IMR-90 (cell line): ENCODE results near the gene ZCCHC14. TPM values are rescaled to one million over a fixed set of nuclear protein-coding genes. Genes with fewer than 3 reads are reported as not detected.
A peak's percentile ranks its signal among the peaks of the same experiment; 100 is the strongest.

ENCODE experiments used
- ATAC-seq: fragments of 200-7000 bp; cut with Tn5 transposase; 2 replicates; pipeline ENCODE4 v1.9.1; 2020; ENCODE audit warnings: low read depth, mild to moderate bottlenecking, moderate library complexity
- BruUV-seq: library from RNA; stranded (reverse); fragments of 400-500 nt; replicated peaks from 2 replicates; lab custom pipeline; 2021; lab: Mats Ljungman, UMichigan
- CTCF ChIA-PET: fragments of 300-600 bp; formaldehyde crosslinking; extraction: SDS; loops from one replicate; lab custom pipeline; 2021; ENCODE audit warnings: antibody characterized with exemption; lab: Yijun Ruan, JAX
- POLR2A ChIA-PET: fragments of 300-600 bp; sonication (Branson Sonifier 250); formaldehyde crosslinking; loops from one replicate; lab custom pipeline; 2022; ENCODE audit warnings: antibody characterized with exemption; ENCODE audit not compliant: unreplicated experiment; lab: Charles Lee
- DNase-seq: peaks from one replicate; pipeline ENCODE4 v3.0.0; 2013
- H2AFZ ChIP-seq: replicated peaks from 2 replicates; pipeline ENCODE3; 2013; ENCODE audit warnings: low read length, mild to moderate bottlenecking; ENCODE audit not compliant: poor library complexity
- H2AK5ac ChIP-seq: 2 replicates; pipeline ENCODE4 v1.6.1; 2013; ENCODE audit warnings: low read depth, low read length, inconsistent platforms
- H2AK9ac ChIP-seq: replicated peaks from 2 replicates; pipeline ENCODE3; 2013; ENCODE audit warnings: mild to moderate bottlenecking, low read depth, low read length, moderate library complexity; ENCODE audit not compliant: poor library complexity
- H2BK120ac ChIP-seq: 2 replicates; pipeline ENCODE4 v1.6.1; 2013; ENCODE audit warnings: low read depth, low read length, inconsistent platforms
- H2BK15ac ChIP-seq: 3 replicates; pipeline ENCODE4 v1.6.1; 2013; ENCODE audit warnings: low read depth, low read length, inconsistent platforms
- H2BK20ac ChIP-seq: 2 replicates; pipeline ENCODE4 v1.6.1; 2013; ENCODE audit warnings: low read depth, mild to moderate bottlenecking, inconsistent platforms, low read length, moderate library complexity
- H2BK5ac ChIP-seq: 2 replicates; pipeline ENCODE4 v1.6.1; 2013; ENCODE audit warnings: mild to moderate bottlenecking, low read depth, low read length, inconsistent platforms; ENCODE audit not compliant: poor library complexity, severe bottlenecking
- H3K14ac ChIP-seq: replicated peaks from 2 replicates; pipeline ENCODE4 v1.6.1; 2013; ENCODE audit warnings: low read depth, low read length, inconsistent platforms
- H3K18ac ChIP-seq: 2 replicates; pipeline ENCODE4 v1.6.1; 2013; ENCODE audit warnings: low read depth, low read length, control low read depth
- H3K23ac ChIP-seq: 2 replicates; pipeline ENCODE4 v1.6.1; 2013; ENCODE audit warnings: low read depth, low read length, inconsistent platforms
- H3K27ac ChIP-seq: 2 replicates; pipeline ENCODE4 v1.5.1; 2013; ENCODE audit warnings: mild to moderate bottlenecking, control low read depth, low read length; ENCODE audit not compliant: insufficient read depth
- H3K27me3 ChIP-seq: 2 replicates; pipeline ENCODE4 v1.6.1; 2013; ENCODE audit warnings: low read length; ENCODE audit not compliant: control insufficient read depth, insufficient read depth
- H3K36me3 ChIP-seq: 2 replicates; pipeline ENCODE4 v1.6.1; 2013; ENCODE audit warnings: low read length, mixed read lengths; ENCODE audit not compliant: control insufficient read depth, insufficient read depth
- H3K4ac ChIP-seq: 2 replicates; pipeline ENCODE4 v1.6.1; 2013; ENCODE audit warnings: low read depth, low read length, inconsistent platforms
- H3K4me1 ChIP-seq: 2 replicates; pipeline ENCODE4 v1.6.1; 2013; ENCODE audit warnings: low read length, mixed read lengths; ENCODE audit not compliant: control insufficient read depth, insufficient read depth
- H3K4me2 ChIP-seq: 2 replicates; pipeline ENCODE4 v1.6.1; 2013; ENCODE audit warnings: low read depth, mild to moderate bottlenecking, control low read depth, low read length, moderate library complexity
- H3K4me3 ChIP-seq: 2 replicates; pipeline ENCODE4 v1.5.1; 2013; ENCODE audit warnings: low read depth, mild to moderate bottlenecking, control low read depth, low read length, moderate library complexity; ENCODE audit not compliant: insufficient read depth
- H3K56ac ChIP-seq: 2 replicates; pipeline ENCODE4 v1.6.1; 2013; ENCODE audit warnings: low read length, inconsistent platforms; ENCODE audit not compliant: insufficient read depth; ENCODE audit errors: extremely low read depth
- H3K79me1 ChIP-seq, 2 experiments: 2 replicates each; pipeline ENCODE4 v1.6.1; 2013; ENCODE audit warnings: low read length in 2 of 2, inconsistent platforms in 1 of 2, low read depth in 1 of 2
- H3K9ac ChIP-seq: 2 replicates; pipeline ENCODE4 v1.6.1; 2013; ENCODE audit warnings: low read depth, low read length, control low read depth
- H3K9me1 ChIP-seq: 2 replicates; pipeline ENCODE4 v1.6.1; 2013; ENCODE audit warnings: low read length, inconsistent platforms; ENCODE audit not compliant: insufficient read depth
- H3K9me3 ChIP-seq: 2 replicates; pipeline ENCODE4 v1.6.1; 2013; ENCODE audit warnings: low read length; ENCODE audit not compliant: control insufficient read depth, insufficient read depth
- H4K20me1 ChIP-seq: 2 replicates; pipeline ENCODE4 v1.6.1; 2013; ENCODE audit warnings: low read length, inconsistent platforms; ENCODE audit not compliant: insufficient read depth
- H4K5ac ChIP-seq: 2 replicates; pipeline ENCODE4 v1.6.1; 2013; ENCODE audit warnings: mild to moderate bottlenecking, low read depth, low read length, control low read depth
- H4K8ac ChIP-seq, 2 experiments: 2 replicates each; pipeline ENCODE4 v1.6.1; 2013; ENCODE audit warnings: low read depth in 2 of 2, low read length in 2 of 2, control low read depth in 1 of 2, inconsistent platforms in 1 of 2
- H4K91ac ChIP-seq: 2 replicates; pipeline ENCODE4 v1.6.1; 2013; ENCODE audit warnings: low read depth, low read length, inconsistent platforms; ENCODE audit not compliant: insufficient read depth
- BHLHE40 ChIP-seq: fragments of 150-350 bp; IDR thresholded peaks from 2 replicates; pipeline ENCODE4 v1.6.1; 2016; ENCODE audit warnings: mild to moderate bottlenecking, low read depth, low read length
- CHD1 ChIP-seq: IDR thresholded peaks from 2 replicates; pipeline ENCODE4 v1.6.1; 2012; ENCODE audit warnings: low read depth, low read length, improper control_type of control experiment
- ELK1 ChIP-seq: fragments of 150-350 bp; IDR thresholded peaks from 2 replicates; pipeline ENCODE4 v1.6.1; 2016; ENCODE audit warnings: low read depth, mild to moderate bottlenecking, low read length, moderate library complexity, borderline replicate concordance
- MAZ ChIP-seq: IDR thresholded peaks from 2 replicates; pipeline ENCODE4 v1.6.1; 2012; ENCODE audit warnings: low read depth, mild to moderate bottlenecking, low read length, improper control_type of control experiment, moderate library complexity, borderline replicate concordance
- POLR2A ChIP-seq: IDR thresholded peaks from 2 replicates; pipeline ENCODE4 v1.6.1; 2012; ENCODE audit warnings: mild to moderate bottlenecking, low read depth, low read length
- RFX5 ChIP-seq: IDR thresholded peaks from 2 replicates; pipeline ENCODE4 v1.8.0; 2012; ENCODE audit warnings: low read depth, mild to moderate bottlenecking, low read length, moderate library complexity
- SMC3 ChIP-seq: fragments of 150-350 bp; IDR thresholded peaks from 2 replicates; pipeline ENCODE4 v1.6.1; 2016; ENCODE audit warnings: low read depth, mild to moderate bottlenecking, antibody characterized with exemption, low read length, moderate library complexity
- USF2 ChIP-seq: fragments of 150-350 bp; IDR thresholded peaks from 2 replicates; pipeline ENCODE4 v1.6.1; 2017; ENCODE audit warnings: mild to moderate bottlenecking, antibody characterized with exemption, low read length, low read depth
- WGBS, 2 experiments: methylation state at CpG; one replicate each; pipeline versions ENCODE4 v1.1.5 to v1.1.7; 2013; ENCODE audit warnings: missing lambda C conversion rate in 2 of 2; ENCODE audit not compliant: insufficient read length in 1 of 2; ENCODE audit errors: extremely low coverage in 2 of 2; 5-methylcytosine and 5-hydroxymethylcytosine counted together
- dilution Hi-C: fragments of 300-500 bp; cut with HindIII; formaldehyde crosslinking; loops from one replicate; pipeline ENCODE4 v1.14.3; 2018; ENCODE audit warnings: low sequenced_read_pairs; ENCODE audit not compliant: unreplicated experiment
- in situ Hi-C: fragments of 300-500 bp; cut with MboI; formaldehyde crosslinking; loops from 3 replicates; pipeline ENCODE4 v1.14.3; 2019; ENCODE audit warnings: low sequenced_read_pairs, inconsistent platforms, mixed read lengths
- intact Hi-C: fragments of 100-400 bp; cut with micrococcal nuclease; formaldehyde crosslinking; loops from 2 replicates; pipeline ENCODE4 v1.10.0; 2022
- polyA plus RNA-seq, 3 experiments: library from polyadenylated mRNA; depleted of rRNA; stranded (reverse); fragments of >200 nt; gene quantifications; 2 replicates each; pipeline ENCODE4 v1.2.3, GENCODE V29; 2012; ENCODE audit warnings: low replicate concordance in 1 of 3
- total RNA-seq: library from RNA; depleted of rRNA; stranded (reverse); fragments of >200 nt; gene quantifications from 2 replicates; pipeline ENCODE4 v1.2.3, GENCODE V29; 2012

Gene ZCCHC14
- total and polyA plus RNA-seq, 2 of the 4 experiments (the other 2 are of a cell fraction): 2.5 to 5.3 TPM

GRCh38 chr16:87526238-87526947, 33.6 kb upstream of the ZCCHC14 start:
- Histone ChIP-seq H4K8ac (no peak overlapping the region), H3K23ac (no peak overlapping the region), H3K27ac (no peak overlapping the region), H2BK15ac (no peak overlapping the region), H4K5ac (no peak overlapping the region), H3K4me1 (no peaks in the 10 kb centered on the region), H3K9me1 (no peaks in the 10 kb centered on the region), H2AK5ac (peak overlapping the region; percentile 39; the same call in 1 of the 2 replicates), H3K36me3 (no peaks in the 10 kb centered on the region), H3K4ac (no peak overlapping the region), H3K9me3 (peaks cover 11% of the 10 kb centered on the region), H3K79me1 (no peaks in the 10 kb centered on the region), H3K56ac (no peak overlapping the region), H2BK120ac (no peak overlapping the region), H4K91ac (no peak overlapping the region), H3K14ac (no peak overlapping the region), H3K27me3 (peaks cover 28% of the 10 kb centered on the region), H3K4me3 (no peak overlapping the region), H3K9ac (no peak overlapping the region), H4K20me1 (no peaks in the 10 kb centered on the region; the same call in 1 of the 2 replicates), H2BK20ac (no peak overlapping the region), H3K4me2 (no peak overlapping the region), H2BK5ac (no peak overlapping the region), H2AK9ac (no peak overlapping the region), H3K18ac (no peak overlapping the region), H2AFZ (no peak overlapping the region)
- POLR2A ChIA-PET: no interaction called here
- CTCF ChIA-PET: no interaction called here
- 63% methylated on average over 2 of the region's 6 CpGs; no CpG with 5 or more reads in 1 of the 2 experiments for WGBS, 2 experiments
- TF ChIP-seq RFX5: no peak
- TF ChIP-seq POLR2A: no peak
- TF ChIP-seq USF2: no peak
- no peak for TF ChIP-seq ELK1
- no peak for TF ChIP-seq CHD1
- no peak for TF ChIP-seq MAZ
- no peak for TF ChIP-seq BHLHE40
- TF ChIP-seq SMC3: no peak
- in situ Hi-C loops (no loop called here), dilution Hi-C loops (no loop called here), intact Hi-C loops (no loop called here)
- ATAC-seq (no peak), DNase-seq (no peak)
- no TSS peak for BruUV-seq
